ENCODE results near the gene APH1B.

DNA sequence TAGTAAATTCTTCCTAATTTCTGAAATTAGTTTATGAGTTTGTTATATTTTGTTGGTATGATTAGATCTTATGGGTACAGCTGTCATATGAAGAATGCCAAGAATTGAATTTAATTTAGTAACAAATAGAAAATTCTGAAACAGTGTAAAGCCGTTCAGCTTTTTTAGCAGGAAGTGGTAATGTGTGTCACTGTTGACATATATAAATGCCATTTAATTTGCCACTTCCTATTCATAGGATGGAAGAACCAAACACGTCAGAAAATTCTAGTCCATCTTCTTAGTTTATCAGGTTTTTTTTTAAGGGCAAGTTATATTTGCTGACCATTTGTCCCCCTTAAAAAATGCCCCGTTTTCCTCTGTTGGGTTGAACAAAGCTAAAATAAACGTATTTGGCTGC, 45.0 kb upstream of the APH1B start:
- TF ChIP-seq CTCF (IDR thresholded peaks at IDR 0.05 in 8 of 11, conservative IDR thresholded peaks at IDR 0.05 in 3 of 11) (no peak), POLR2A (IDR thresholded peaks at IDR 0.05) (no peak), POLR2AphosphoS5 (IDR thresholded peaks at IDR 0.05) (no peak)
